ENCODE measurements around the gene SUGCT.
"Not testable (repeated sequence)": the region's sequence is repeated elsewhere in the genome, so short reads cannot be mapped to it uniquely, and the experiment has no call there.

DNA sequence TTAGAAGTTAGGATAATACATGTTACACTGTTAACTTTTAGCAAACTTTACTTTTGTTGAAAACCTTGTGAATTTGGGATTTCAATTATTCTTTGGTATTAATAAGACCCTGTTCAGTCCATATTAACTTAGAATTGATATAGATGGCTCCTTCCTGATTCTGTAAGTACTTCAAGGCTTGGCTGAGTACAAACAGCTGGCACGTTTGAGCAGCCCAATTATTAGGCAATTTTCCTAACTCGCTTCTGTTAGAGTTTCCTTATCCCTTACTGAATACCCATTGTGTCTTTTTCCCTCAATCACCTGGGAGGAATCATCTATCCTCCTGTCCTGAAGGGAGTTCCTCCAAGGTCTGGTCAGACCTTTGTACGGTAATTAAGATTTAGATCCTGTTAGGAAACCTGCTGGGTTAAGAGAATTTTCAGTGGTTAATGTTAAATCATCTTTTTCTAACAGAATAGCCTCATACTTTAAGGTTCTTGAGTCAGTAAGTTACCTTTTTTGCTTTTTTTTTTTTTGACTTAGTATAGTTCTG lies 10.9 kb downstream of the SUGCT start:
- TF ChIP-seq, protein P1, sequence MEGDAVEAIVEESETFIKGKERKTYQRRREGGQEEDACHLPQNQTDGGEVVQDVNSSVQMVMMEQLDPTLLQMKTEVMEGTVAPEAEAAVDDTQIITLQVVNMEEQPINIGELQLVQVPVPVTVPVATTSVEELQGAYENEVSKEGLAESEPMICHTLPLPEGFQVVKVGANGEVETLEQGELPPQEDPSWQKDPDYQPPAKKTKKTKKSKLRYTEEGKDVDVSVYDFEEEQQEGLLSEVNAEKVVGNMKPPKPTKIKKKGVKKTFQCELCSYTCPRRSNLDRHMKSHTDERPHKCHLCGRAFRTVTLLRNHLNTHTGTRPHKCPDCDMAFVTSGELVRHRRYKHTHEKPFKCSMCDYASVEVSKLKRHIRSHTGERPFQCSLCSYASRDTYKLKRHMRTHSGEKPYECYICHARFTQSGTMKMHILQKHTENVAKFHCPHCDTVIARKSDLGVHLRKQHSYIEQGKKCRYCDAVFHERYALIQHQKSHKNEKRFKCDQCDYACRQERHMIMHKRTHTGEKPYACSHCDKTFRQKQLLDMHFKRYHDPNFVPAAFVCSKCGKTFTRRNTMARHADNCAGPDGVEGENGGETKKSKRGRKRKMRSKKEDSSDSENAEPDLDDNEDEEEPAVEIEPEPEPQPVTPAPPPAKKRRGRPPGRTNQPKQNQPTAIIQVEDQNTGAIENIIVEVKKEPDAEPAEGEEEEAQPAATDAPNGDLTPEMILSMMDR (IDR thresholded peaks at IDR 0.05; ENCODE audit: low read length), result not testable (repeated sequence)
- not testable (repeated sequence) for TF ChIP-seq EZH2 (optimal IDR thresholded peaks at IDR 0.05; ENCODE audit: low read depth, low read length)
